Adipocyte (in vitro differentiated cells): ENCODE results near the gene DENND4B.

ENCODE experiments used
- DNase-seq: peaks from one replicate; pipeline ENCODE4 v3.0.0-alpha.2; 2015; ENCODE audit warnings: low read depth
- H3K27me3 ChIP-seq: replicated peaks from 2 replicates; pipeline ENCODE4 v1.7.0; 2013; ENCODE audit warnings: mild to moderate bottlenecking, low read length, moderate library complexity; ENCODE audit not compliant: control insufficient read depth, insufficient read depth
- H3K36me3 ChIP-seq: 2 replicates; pipeline ENCODE4 v1.7.0; 2013; ENCODE audit warnings: low read length, mild to moderate bottlenecking, moderate library complexity; ENCODE audit not compliant: control insufficient read depth, insufficient read depth, severe bottlenecking
- H3K4me1 ChIP-seq: 2 replicates; pipeline ENCODE4 v1.7.0; 2013; ENCODE audit warnings: mild to moderate bottlenecking, low read length, moderate library complexity; ENCODE audit not compliant: control insufficient read depth, insufficient read depth
- H3K4me3 ChIP-seq: 2 replicates; pipeline ENCODE4 v1.7.0; 2013; ENCODE audit warnings: mild to moderate bottlenecking, low read length, moderate library complexity
- H3K9ac ChIP-seq: 2 replicates; pipeline ENCODE4 v1.7.0; 2013; ENCODE audit warnings: mild to moderate bottlenecking, low read length, moderate library complexity
- H3K9me3 ChIP-seq: 2 replicates; pipeline ENCODE4 v1.7.0; 2013; ENCODE audit warnings: mild to moderate bottlenecking, low read length, moderate library complexity; ENCODE audit not compliant: control insufficient read depth

The DENND4B gene

DNA sequence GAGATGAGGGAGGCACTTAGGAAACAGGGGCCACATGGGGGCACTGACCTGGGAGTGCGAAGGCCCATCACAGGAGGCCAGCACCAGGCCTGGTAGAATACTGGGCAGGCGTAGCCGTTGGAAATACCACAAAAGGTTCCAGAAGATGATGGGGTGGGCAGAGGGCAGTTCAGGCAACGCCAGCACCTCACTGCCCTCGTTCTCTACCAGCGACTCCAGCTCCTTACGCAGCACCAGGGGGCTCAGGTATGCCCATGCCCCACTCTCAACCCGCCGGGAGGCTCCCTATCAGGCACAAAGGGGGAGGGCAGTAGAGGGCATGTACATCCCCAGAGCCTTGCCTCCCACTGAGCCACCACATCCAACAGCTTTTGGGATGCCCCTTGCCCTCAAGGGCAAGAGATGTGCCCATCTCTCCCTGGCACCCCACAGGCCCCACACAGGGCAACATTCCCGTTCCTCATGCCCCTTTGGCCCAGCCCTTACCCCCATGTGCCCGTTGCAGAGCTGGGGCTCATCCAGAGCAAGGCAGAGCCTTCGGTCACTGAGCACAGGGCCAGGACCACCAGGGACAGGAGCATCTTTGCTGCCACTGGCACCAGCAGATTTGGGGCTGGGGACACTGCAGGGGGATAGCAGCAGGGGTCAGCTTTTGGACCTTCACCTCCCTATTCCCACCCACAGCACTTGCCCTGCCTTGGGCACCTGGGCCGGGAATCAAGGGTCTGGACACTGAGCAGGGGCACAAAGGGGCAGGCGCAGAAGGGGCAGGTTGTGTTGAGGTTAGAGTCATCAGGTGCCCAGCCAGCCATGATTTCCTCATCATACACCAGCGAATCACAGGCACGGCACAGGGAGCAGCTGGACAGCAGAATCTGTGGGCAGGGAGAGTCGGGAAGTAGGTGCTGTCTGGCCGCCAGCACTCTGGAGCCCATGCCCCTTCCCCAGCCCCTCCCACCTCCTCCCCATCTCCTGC lies 14.1 kb downstream of the DENND4B start:
- Histone ChIP-seq H3K4me1 (peaks cover 5% of the 10 kb centered on the region), H3K9me3 (no peaks in the 10 kb centered on the region), H3K9ac (no peak overlapping the region), H3K4me3 (no peak overlapping the region), H3K36me3 (peaks cover 53% of the 10 kb centered on the region), H3K27me3 (no peaks in the 10 kb centered on the region)
- no peak for DNase-seq

GRCh38 chr1:153929981-153930948 lies 16.3 kb downstream of the DENND4B start:
- peaks cover 5% of the 10 kb centered on the region for H3K4me1 ChIP-seq
- no peak overlapping the region for H3K9ac ChIP-seq
- peaks cover 32% of the 10 kb centered on the region for H3K36me3 ChIP-seq
- DNase-seq = no peak
- H3K27me3 ChIP-seq = no peaks in the 10 kb centered on the region
- no peak overlapping the region for H3K4me3 ChIP-seq
- H3K9me3 ChIP-seq = no peaks in the 10 kb centered on the region

- peaks cover 5% of the 10 kb centered on the region for H3K4me1 ChIP-seq
- DNase-seq = no peak
- H3K9ac ChIP-seq = no peak overlapping the region
- H3K4me3 ChIP-seq = no peak overlapping the region
- H3K9me3 ChIP-seq = no peaks in the 10 kb centered on the region
- H3K36me3 ChIP-seq = peaks cover 26% of the 10 kb centered on the region
- no peaks in the 10 kb centered on the region for H3K27me3 ChIP-seq
Observed at GRCh38 chr1:153929426-153929825, 17.1 kb downstream of the DENND4B start.

- Histone ChIP-seq H3K9ac (no peak overlapping the region), H3K4me1 (peaks cover 8% of the 10 kb centered on the region), H3K27me3 (no peaks in the 10 kb centered on the region), H3K4me3 (no peak overlapping the region), H3K9me3 (no peaks in the 10 kb centered on the region), H3K36me3 (peaks cover 21% of the 10 kb centered on the region)
- peak; percentile 8 for DNase-seq
Observed at GRCh38 chr1:153928791-153929341, 17.7 kb downstream of the DENND4B start.

DNA sequence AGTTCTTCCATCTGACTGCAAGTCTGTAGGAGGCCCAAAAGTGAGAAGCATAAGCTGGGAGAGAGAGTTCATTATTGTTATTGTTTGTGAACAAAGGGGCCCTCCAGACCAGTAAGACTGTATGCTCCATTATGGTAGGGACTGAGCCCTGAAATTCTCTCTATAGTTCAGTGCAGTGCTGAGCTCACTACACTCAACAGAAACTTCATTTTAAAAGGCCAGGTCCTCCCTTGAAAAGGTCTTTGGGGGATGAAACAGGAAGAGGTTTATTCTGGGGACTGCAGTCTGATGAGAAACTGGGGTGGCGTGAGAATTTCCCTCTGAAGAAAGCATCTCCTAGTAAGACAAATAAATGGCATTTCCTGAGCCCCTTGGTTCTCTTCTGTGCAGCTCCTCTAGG lies 18.3 kb downstream of the DENND4B start:
- Histone ChIP-seq H3K27me3 (no peaks in the 10 kb centered on the region), H3K4me1 (peaks cover 12% of the 10 kb centered on the region), H3K4me3 (no peak overlapping the region), H3K36me3 (peaks cover 16% of the 10 kb centered on the region), H3K9ac (no peak overlapping the region), H3K9me3 (no peaks in the 10 kb centered on the region)
- no peak for DNase-seq

GRCh38 chr1:153926405-153926804 lies 20.1 kb downstream of the DENND4B start:
- peaks cover 16% of the 10 kb centered on the region for H3K4me1 ChIP-seq
- no peak for DNase-seq
- H3K9me3 ChIP-seq = no peaks in the 10 kb centered on the region
- peaks cover 5% of the 10 kb centered on the region for H3K36me3 ChIP-seq
- H3K9ac ChIP-seq = no peak overlapping the region
- H3K27me3 ChIP-seq = no peaks in the 10 kb centered on the region
- no peak overlapping the region for H3K4me3 ChIP-seq

DNA sequence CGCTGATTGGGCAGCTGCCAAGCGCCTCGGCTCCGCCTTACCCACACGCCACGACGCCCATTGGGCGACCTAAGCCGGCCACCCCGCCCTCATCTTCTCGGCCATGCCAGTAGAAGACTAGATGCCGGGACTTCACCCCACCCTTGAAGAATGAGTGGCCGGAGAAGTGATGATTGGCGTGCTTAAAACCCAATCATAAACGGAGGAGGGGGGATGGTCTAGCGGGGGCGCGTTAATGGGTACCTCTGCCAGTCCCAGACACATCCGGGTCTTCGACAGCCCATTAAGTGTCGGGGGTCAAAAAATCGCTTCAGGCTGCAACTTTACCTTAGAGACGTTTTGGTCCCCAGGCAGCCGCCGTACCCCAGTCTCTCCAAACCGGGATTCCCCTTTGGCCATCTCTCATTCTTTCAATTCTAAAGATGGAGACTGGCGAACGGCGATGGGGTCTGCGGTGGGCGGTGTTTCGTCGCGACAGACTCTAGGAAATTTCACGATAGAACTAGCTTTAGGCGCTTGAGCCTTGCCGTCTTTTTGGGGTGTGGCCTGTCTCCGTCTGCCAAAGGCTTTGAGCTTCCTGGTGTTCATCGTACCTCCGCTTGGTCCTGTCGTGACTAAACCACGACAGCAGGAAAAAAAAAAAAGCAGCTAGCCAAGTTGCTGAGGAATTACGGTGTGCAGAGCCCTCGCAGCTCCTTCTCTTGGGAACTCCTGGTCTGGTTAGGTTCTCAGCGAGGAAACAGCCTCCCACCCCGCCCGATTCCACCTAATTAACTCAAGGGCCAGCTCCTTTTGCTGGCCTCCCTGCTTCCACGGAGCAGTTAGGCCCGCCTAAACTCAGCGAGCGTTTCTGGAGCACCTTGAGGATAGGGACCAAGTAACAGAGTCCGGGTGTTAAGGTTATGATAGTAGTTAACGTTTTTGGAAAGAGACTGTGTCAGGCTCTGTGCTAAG lies 23.3 kb downstream of the DENND4B start, which contains the start of gene GATAD2B:
TSS of gene GATAD2B (minus strand) at position 1 of the 954 bp plus-strand sequence. CDS start 94,625 bp downstream, outside the sequence.
- Histone ChIP-seq H3K4me1 (peaks cover 29% of the 10 kb centered on the region), H3K27me3 (no peaks in the 10 kb centered on the region), H3K4me3 (peak within 1 kb of the TSS; percentile 97), H3K9me3 (no peaks in the 10 kb centered on the region), H3K36me3 (no peaks in the 10 kb centered on the region), H3K9ac (peak within 1 kb of the TSS; percentile 97)
- peak; percentile 100 for DNase-seq

- Histone ChIP-seq H3K4me3 (peak overlapping the region; percentile 85), H3K4me1 (peaks cover 29% of the 10 kb centered on the region), H3K36me3 (no peaks in the 10 kb centered on the region), H3K9ac (peak overlapping the region; percentile 87), H3K9me3 (no peaks in the 10 kb centered on the region), H3K27me3 (no peaks in the 10 kb centered on the region)
- peak; percentile 62 for DNase-seq
Observed at GRCh38 chr1:153922076-153922971, 24.2 kb downstream of the DENND4B start.

DNA sequence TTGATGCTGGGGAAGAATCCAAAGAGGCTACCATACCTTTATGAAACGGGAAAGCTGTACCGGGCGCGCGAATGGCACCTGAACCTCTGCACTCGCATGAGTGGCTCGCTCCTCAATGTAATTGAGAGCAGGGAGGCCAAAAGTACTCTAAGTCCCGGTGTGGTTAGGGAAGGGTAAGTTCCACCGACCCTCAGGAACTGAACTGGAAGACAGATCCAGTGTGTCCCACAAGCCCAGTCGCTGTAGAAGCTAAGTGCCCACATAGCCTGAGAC lies 24.8 kb downstream of the DENND4B start:
- H3K27me3 ChIP-seq = no peaks in the 10 kb centered on the region
- no peaks in the 10 kb centered on the region for H3K36me3 ChIP-seq
- H3K4me1 ChIP-seq = peaks cover 29% of the 10 kb centered on the region
- H3K9ac ChIP-seq = peak overlapping the region; percentile 87
- peak; percentile 41 for DNase-seq
- no peaks in the 10 kb centered on the region for H3K9me3 ChIP-seq
- peak overlapping the region; percentile 85 for H3K4me3 ChIP-seq
